Umbilical cord (tissue), 2 donors: ENCODE measurements around the gene TLX1. TPM values are rescaled to one million over a fixed set of nuclear protein-coding genes. Genes with fewer than 3 reads are reported as not detected.

Source experiments
- DNase-seq: peaks from one replicate; pipeline ENCODE4 v3.0.0-alpha.2; 2015; ENCODE audit warnings: low spot score
- total RNA-seq: library from RNA; depleted of rRNA; stranded (reverse); fragments of >200 nt; gene quantifications from one replicate; pipeline ENCODE4 v1.2.3, GENCODE V29; 2014; ENCODE audit warnings: low replicate concordance; ENCODE audit not compliant: insufficient read depth

Gene TLX1
- total RNA-seq, 1 donor from 2014 or later = 3.4 TPM

GRCh38 chr10:101111547-101111946 lies 19.6 kb upstream of the TLX1 start:
- no peak for DNase-seq

- DNase-seq = no peak
Measured at GRCh38 chr10:101112799-101113594, 18.1 kb upstream of the TLX1 start.

DNA sequence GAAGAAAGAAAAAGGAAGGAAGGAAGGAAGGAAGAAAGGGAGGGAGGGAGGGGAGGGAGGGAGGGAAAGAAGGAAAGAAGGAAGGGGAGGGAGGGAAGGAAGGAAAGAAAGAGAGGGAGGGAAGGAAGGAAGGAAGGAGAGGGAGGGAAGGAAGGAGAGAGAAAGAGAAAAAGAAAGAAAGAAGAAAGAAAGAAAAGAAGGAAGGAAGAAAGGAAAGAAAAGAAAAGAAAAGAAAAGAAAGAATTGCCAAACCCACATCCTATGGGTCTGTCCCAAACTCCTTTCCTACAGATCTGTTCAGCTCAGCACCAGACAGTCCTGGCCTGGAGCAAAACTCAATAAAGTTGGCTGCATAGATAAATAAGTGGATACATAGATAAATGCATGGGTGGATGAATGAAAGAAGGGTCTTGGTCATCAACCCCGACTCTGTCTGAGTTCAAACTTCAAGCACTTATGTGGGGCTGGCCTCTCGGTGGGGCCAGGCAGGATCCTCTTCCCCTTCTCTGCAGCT lies 17.2 kb upstream of the TLX1 start:
- DNase-seq = no peak

- DNase-seq = no peak
Measured at GRCh38 chr10:101114646-101115045, 16.5 kb upstream of the TLX1 start.

DNA sequence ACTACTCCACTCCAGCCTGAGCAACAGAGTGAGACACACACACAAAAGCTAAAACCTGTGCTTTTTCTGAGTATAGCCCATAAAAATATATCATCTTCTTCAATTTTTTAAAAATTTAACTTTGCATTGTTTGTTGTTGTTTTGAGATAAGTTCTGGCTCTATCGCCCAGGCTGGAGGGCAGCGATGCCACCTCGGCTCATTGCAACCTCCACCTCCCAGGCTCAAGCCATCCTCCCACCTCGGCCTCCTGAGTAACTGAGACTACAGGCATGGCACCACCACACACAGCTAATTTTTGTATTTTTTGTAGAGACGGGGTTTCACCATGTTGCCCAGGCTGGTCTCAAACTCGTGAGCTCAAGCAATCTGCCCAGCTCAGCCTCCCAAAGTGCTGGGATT lies 14.3 kb upstream of the TLX1 start:
- no peak for DNase-seq

GRCh38 chr10:101118031-101118430 lies 13.1 kb upstream of the TLX1 start:
- DNase-seq = no peak

DNA sequence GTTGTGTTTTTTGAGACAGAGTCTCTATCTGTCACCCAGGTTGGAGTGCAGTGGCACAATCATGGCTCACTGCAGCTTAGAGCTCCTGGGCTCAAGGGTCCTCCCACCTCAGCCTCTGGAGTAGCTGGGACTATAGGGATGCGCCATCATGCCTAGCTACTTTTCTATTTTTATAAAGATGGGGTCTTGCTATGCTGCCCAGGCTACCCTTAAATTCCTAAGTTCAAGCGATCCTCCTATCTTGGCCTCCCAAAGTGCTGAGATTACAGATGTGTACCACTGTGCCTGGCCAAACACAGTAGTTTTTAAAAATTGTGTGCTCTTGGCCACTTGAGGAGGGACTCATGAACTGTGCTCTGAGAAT lies 10.6 kb upstream of the TLX1 start:
- no peak for DNase-seq

- no peak for DNase-seq
Measured at GRCh38 chr10:101120884-101121653, 10.0 kb upstream of the TLX1 start.

DNA sequence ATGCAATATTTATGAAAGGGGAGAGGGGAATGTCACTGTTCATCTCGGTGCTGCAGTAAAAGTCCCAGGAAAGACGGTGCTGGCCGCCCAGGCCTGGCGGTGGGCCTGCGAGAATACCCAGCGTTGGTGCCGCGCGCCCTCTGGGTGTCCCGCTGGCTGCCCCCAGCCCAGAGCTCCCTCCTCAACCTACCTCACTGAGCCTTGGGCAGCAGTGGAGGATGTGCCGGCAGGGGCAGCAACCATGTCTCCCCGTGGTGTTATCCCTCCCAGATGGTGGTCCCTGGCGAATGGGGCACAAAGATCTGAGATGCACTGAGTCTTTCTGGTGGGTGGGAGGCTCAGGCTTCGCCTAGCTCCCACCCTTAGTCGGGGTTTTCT lies 9.5 kb upstream of the TLX1 start:
- no peak for DNase-seq

- DNase-seq = no peak
Measured at GRCh38 chr10:101122270-101123084, 8.6 kb upstream of the TLX1 start.

DNA sequence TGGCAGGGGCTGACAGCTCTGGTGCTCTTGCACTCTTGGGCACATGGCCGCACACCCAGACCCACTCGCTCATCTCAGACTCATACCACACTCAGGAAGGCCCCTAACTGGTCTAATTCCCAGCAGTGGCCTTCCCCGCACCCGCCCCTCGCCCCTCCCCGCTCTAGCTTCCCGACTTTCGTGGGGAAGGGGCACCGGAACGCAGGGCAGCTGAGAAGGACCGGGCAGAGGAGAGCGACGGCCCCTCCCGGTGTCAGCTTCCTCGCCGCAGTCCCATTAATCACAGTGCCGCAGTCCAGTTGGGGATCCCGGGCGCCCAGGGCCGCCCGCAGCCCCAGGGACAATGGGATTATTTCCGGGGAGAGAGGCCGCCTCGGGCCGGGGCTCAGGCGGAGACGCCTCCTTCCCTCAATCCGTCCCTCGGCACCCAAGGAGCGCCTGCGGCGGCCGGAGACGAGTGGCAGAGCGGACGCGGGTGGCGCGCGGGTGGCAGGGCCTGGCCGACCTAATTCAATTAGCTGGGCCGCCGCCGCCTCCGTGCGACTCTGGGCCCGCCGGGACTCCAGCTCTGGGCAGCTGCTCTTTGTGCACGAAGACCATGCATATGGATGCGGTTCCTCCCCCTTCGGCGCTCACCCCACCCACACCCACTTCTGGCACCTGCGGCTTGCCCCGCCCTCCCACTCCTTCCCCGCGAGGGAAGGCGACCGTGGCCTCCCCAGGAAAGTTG lies 7.8 kb upstream of the TLX1 start:
- DNase-seq = no peak

DNA sequence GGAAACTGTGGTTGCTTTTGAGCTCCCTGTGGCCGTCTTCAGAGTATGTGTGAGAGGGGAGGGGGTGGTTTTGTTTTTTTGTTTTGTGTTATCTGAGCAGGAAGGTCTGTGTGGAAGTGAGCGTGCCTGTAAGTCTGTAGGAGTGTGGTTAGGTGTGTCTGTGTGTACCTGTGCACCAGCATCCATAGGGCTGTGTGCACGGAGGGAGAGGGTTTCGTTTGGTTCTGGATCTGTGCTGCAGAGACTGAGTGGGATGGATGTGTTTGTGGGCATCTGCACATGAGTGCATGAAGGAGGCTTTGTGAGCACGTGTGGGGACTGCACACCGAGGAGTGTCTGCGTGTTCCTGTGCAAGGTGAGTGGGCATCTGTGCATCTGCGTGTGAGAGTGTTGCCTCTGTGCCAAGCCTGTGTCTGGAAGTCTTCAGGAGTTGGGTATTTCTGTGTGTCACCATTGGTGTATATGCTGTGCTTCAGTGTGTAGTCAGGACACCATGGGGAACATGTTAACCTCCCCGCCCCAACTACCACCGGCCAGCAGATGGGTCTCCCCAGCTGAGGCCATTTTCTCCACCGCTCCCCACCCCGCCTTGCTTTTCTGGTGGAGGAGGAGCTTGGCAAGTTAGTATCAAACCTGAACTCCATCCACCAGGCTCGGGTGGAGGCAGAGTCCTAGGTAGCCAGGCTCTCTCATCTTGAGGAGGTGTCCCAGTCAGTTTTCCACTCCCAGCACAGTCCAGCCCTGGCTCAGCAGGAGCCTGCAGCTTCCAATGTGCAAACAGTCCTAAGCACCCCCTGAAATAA lies 7.1 kb upstream of the TLX1 start:
- DNase-seq = no peak

DNA sequence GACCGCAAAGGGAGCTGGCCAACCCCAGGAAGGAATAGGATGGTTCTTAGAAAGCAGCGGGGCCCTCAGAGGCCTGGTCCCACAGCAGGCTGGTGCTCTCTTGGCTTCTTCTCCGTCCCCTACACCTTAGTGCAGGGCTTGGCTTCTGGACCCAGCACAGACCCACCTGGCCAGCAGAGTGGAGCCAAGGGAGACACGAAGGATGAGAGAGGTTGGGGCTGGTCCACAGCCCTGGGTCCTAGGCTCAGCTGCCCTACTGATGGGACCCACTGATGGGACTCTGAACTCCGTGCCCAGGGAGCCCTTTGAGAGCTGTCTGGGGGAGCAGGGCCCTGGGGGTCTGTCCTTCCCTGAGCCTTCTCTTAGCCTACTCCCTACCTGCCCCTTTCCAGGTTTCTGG lies 6.2 kb upstream of the TLX1 start:
- no peak for DNase-seq

DNA sequence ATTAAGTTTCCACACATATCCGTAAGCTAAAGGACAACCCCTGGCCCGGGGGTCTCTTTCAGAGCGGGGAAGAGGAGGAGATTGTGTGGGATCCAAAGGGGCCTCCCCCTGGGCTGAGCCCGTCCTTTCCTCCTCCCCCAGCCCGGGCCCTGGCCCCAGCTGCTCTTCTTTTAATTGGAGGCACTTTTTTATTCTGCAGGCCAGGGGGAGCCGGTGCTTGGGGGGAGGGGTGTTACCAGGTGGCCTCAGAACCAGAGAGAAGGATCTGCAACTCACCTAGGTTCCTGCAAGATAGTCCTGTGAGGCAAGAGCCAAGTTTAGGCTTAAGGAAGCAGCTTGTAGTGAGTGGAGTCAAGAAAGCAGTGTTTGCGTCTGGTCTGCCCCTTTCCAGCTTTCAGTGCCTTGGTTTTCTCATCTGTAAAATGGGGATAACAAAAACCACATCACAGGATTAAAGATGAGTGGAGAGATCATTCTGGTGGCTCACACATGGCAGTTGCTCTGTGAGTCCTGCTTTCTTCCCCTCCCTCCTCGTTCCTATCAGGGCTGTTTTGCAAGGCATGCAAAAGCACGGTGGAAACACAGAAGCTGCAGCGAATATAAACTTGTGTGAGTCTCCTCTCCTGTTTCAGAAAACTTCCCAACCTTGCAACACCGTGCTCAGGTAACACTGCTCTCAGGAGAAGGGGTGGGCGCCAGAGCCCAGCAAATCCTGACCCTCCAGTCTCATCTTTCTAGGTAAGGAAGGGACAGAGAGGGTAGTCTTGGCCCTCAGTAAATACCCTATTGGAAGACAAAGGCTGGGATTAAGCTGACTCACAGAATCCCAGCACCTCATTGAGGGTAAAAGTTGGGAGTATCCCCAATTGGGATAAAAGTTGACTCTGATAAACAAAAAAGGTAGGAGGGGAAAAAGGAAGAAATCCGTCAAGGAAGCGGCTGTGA lies 4.1 kb upstream of the TLX1 start:
- DNase-seq = no peak

GRCh38 chr10:101130141-101130540 lies 959 bp upstream of the TLX1 start:
- DNase-seq = no peak

DNA sequence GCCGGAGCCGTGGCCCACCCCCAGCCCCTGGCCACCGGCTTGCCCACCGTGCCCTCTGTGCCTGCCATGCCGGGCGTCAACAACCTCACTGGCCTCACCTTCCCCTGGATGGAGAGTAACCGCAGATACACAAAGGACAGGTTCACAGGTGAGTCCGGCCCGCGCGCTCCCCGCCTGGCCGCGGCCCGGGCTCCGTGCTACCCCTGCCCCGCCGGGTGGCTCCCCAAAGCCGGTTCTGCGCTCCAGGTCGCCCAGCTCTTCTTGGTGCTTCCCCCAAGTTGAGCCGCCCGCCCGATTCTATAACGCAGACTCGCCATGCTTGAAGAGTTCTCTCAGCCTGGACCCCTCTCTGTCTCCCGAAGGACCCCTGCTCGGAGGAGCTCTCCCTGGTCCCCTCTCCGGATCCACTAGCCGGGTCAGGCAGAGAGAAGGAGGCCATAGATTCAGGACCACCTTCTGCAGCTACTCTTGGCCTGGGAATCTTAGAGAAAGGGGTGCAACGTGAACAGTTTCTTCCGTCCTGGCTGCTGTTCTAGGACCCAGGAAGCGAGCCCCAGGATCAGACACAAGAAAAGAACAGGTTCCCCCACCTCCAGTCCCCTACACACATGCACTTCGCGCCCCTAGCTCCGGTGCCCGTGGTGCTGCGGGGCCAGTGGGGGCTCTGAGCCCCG lies 999 bp downstream of the TLX1 start:
- no peak for DNase-seq

GRCh38 chr10:101132636-101133473 lies 1.8 kb downstream of the TLX1 start:
- DNase-seq = no peak
